Tibial nerve (tissue), 4 donors: ENCODE data around the gene KPNA4. TPM values are rescaled to one million over a fixed set of nuclear protein-coding genes. Genes with fewer than 3 reads are reported as not detected.
"Not testable (repeated sequence)": the region's sequence is repeated elsewhere in the genome, so short reads cannot be mapped to it uniquely, and the experiment has no call there.

Source experiments
- DNase-seq, 2 donors: peaks; one replicate each; pipeline ENCODE4 v3.0.0-alpha.2; 2019; ENCODE audit warnings: low spot score in 2 of 2
- H3K27ac ChIP-seq, 4 donors: fragments of 200-600 bp; sonication (generic) in 3 of 4; one replicate each; pipeline ENCODE4 v1.5.1; 2017 to 2019; ENCODE audit warnings: mild to moderate bottlenecking in 1 of 4
- H3K27me3 ChIP-seq, 2 donors: fragments of 200-600 bp; sonication (generic) in 1 of 2; one replicate each; pipeline versions ENCODE4 v1.5.1 to v1.6.0; 2017 to 2019
- H3K36me3 ChIP-seq, 3 donors: fragments of 200-600 bp; sonication (generic); one replicate each; pipeline ENCODE4 v1.5.1; 2018 to 2019
- H3K4me1 ChIP-seq, 4 donors: fragments of 200-600 bp; sonication (generic) in 3 of 4; one replicate each; pipeline ENCODE4 v1.5.1; 2017 to 2019
- H3K4me3 ChIP-seq, 4 donors: fragments of 200-600 bp; sonication (generic) in 3 of 4; one replicate each; pipeline ENCODE4 v1.5.1; 2017 to 2019; ENCODE audit warnings: mild to moderate bottlenecking in 1 of 4, moderate library complexity in 1 of 4
- H3K9me3 ChIP-seq, 4 donors: fragments of 200-600 bp; sonication (generic) in 3 of 4; one replicate each; pipeline ENCODE4 v1.5.1; 2017 to 2019
- CTCF ChIP-seq, 5 experiments: fragments of 200-600 bp in 3 of 5; fragments of 450-650 bp in 2 of 5; sonication (generic) in 3 of 5; IDR thresholded peaks; one replicate each; pipeline ENCODE4 v1.5.1; 2016 to 2019; ENCODE audit warnings: antibody characterized with exemption in 5 of 5, mild to moderate bottlenecking in 3 of 5, moderate library complexity in 2 of 5
- EP300 ChIP-seq, 2 donors: sonication (generic); formaldehyde crosslinking; IDR thresholded peaks; one replicate each; pipeline ENCODE4 v1.6.1; 2017; ENCODE audit warnings: antibody characterized with exemption in 2 of 2, mild to moderate bottlenecking in 1 of 2
- POLR2A ChIP-seq, 2 donors: fragments of 450-650 bp; IDR thresholded peaks; one replicate each; pipeline ENCODE4 v1.6.1; 2017; ENCODE audit warnings: antibody characterized with exemption in 2 of 2, mild to moderate bottlenecking in 2 of 2, moderate library complexity in 2 of 2
- WGBS, 2 donors: methylation state at CpG; one replicate each; pipeline ENCODE4 v1.1.5; 2018; 5-methylcytosine and 5-hydroxymethylcytosine counted together
- total RNA-seq, 4 donors: library from RNA; depleted of rRNA; stranded (reverse); fragments of >200 nt; gene quantifications; one replicate each; pipeline ENCODE4 v1.1.0, GENCODE V29; 2016

Gene KPNA4
- total RNA-seq, 4 donors from 2014 or later: 27.0 to 32.4 (median 30.2) TPM

- Histone ChIP-seq H3K36me3 (no peaks in the 10 kb centered on the region), H3K27me3 (no peaks in the 10 kb centered on the region), H3K27ac (no peak overlapping the region), H3K4me1 (no peaks in the 10 kb centered on the region), H3K4me3 (no peak overlapping the region), H3K9me3 (peaks cover 0 to 18% (median 0%) of the 10 kb centered on the region in 4 donors)
- WGBS, 2 donors: 96 to 97% methylated on average over 3 of the region's 3 CpGs
- no peak for TF ChIP-seq CTCF (IDR thresholded peaks at IDR 0.05)
- no peak for TF ChIP-seq POLR2A (IDR thresholded peaks at IDR 0.05)
- TF ChIP-seq EP300 (IDR thresholded peaks at IDR 0.05): no peak
- no peak for DNase-seq
Observed at GRCh38 chr3:160574636-160575035, 9.3 kb upstream of the KPNA4 start.

GRCh38 chr3:160573955-160574525 lies 8.7 kb upstream of the KPNA4 start:
- H3K36me3 ChIP-seq, H3K27me3 ChIP-seq, DNase-seq, H3K4me3 ChIP-seq, H3K27ac ChIP-seq, H3K4me1 ChIP-seq: not testable (repeated sequence)
- WGBS, 2 donors: 95 to 98% methylated on average over 23 to 28 of the region's 35 CpGs
- H3K9me3 ChIP-seq: peaks cover 0 to 19% (median 0%) of the 10 kb centered on the region in 4 donors

- no peak for DNase-seq
- TF ChIP-seq CTCF (IDR thresholded peaks at IDR 0.05) (no peak), EP300 (IDR thresholded peaks at IDR 0.05) (no peak), POLR2A (IDR thresholded peaks at IDR 0.05) (no peak)
- no peaks in the 10 kb centered on the region for H3K27me3 ChIP-seq
- no peak overlapping the region for H3K4me3 ChIP-seq
- WGBS, 2 donors: 84 to 93% methylated on average over 4 of the region's 4 CpGs
- H3K36me3 ChIP-seq: peaks cover 0 to 16% (median 0%) of the 10 kb centered on the region in 3 donors
- H3K27ac ChIP-seq: no peak overlapping the region
- peaks cover 0 to 12% (median 3%) of the 10 kb centered on the region in 4 donors for H3K4me1 ChIP-seq
- peaks cover 0 to 21% (median 0%) of the 10 kb centered on the region in 4 donors for H3K9me3 ChIP-seq
Observed at GRCh38 chr3:160569894-160570652, 4.7 kb upstream of the KPNA4 start.

- 91 to 96% methylated on average over 6 to 10 of the region's 10 CpGs for WGBS, 2 donors
Observed at GRCh38 chr3:160568989-160569388, 3.6 kb upstream of the KPNA4 start.

GRCh38 chr3:160567774-160568173 lies 2.4 kb upstream of the KPNA4 start:
- H3K36me3 ChIP-seq: peaks cover 0 to 16% (median 0%) of the 10 kb centered on the region in 3 donors

More at GRCh38 chr3:160568989-160569388, 3.6 kb upstream of the KPNA4 start:
- no peak for DNase-seq
- TF ChIP-seq EP300 (IDR thresholded peaks at IDR 0.05): no peak
- no peak for TF ChIP-seq CTCF (IDR thresholded peaks at IDR 0.05)
- TF ChIP-seq POLR2A (IDR thresholded peaks at IDR 0.05): no peak
- Histone ChIP-seq H3K9me3 (peaks cover 0 to 16% (median 0%) of the 10 kb centered on the region in 4 donors), H3K27me3 (no peaks in the 10 kb centered on the region), H3K4me1 (peaks cover 0 to 16% (median 5%) of the 10 kb centered on the region in 4 donors), H3K27ac (no peak overlapping the region), H3K4me3 (no peak overlapping the region), H3K36me3 (peaks cover 0 to 16% (median 0%) of the 10 kb centered on the region in 3 donors)

More at GRCh38 chr3:160567774-160568173, 2.4 kb upstream of the KPNA4 start:
- no peak for TF ChIP-seq EP300 (IDR thresholded peaks at IDR 0.05)
- no peak for TF ChIP-seq CTCF (IDR thresholded peaks at IDR 0.05)
- TF ChIP-seq POLR2A (IDR thresholded peaks at IDR 0.05): no peak
- Histone ChIP-seq H3K4me1 (peaks cover 0 to 28% (median 10%) of the 10 kb centered on the region in 4 donors), H3K27me3 (no peaks in the 10 kb centered on the region), H3K27ac (no peak overlapping the region), H3K4me3 (no peak overlapping the region), H3K9me3 (peaks cover 0 to 8% (median 0%) of the 10 kb centered on the region in 4 donors)
- WGBS, 2 donors: 100% methylated on average over 3 of the region's 3 CpGs
- no peak for DNase-seq
